ENCODE results near the gene CNNM4.

The CNNM4 gene

GRCh38 chr2:96861074-96861473 lies 100.4 kb downstream of the CNNM4 start:
- no peak for DNase-seq
